ENCODE results near the gene FAT1.

GRCh38 chr4:186739317-186739716, 15.7 kb upstream of the FAT1 start:
- TF ChIP-seq, protein P1, sequence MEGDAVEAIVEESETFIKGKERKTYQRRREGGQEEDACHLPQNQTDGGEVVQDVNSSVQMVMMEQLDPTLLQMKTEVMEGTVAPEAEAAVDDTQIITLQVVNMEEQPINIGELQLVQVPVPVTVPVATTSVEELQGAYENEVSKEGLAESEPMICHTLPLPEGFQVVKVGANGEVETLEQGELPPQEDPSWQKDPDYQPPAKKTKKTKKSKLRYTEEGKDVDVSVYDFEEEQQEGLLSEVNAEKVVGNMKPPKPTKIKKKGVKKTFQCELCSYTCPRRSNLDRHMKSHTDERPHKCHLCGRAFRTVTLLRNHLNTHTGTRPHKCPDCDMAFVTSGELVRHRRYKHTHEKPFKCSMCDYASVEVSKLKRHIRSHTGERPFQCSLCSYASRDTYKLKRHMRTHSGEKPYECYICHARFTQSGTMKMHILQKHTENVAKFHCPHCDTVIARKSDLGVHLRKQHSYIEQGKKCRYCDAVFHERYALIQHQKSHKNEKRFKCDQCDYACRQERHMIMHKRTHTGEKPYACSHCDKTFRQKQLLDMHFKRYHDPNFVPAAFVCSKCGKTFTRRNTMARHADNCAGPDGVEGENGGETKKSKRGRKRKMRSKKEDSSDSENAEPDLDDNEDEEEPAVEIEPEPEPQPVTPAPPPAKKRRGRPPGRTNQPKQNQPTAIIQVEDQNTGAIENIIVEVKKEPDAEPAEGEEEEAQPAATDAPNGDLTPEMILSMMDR (conservative IDR thresholded peaks at IDR 0.05; ENCODE audit: low read depth, low read length), result no peak
- no peak for TF ChIP-seq EZH2 (IDR thresholded peaks at IDR 0.05; ENCODE audit: low read length, unreplicated experiment)

Data from PC-3 (cell line).